ENCODE measurements around the gene PDE4C.
A peak's percentile ranks its signal among the peaks of the same experiment; 100 is the strongest.
"Not testable (repeated sequence)": the region's sequence is repeated elsewhere in the genome, so short reads cannot be mapped to it uniquely, and the experiment has no call there.

PDE4C gene

GRCh38 chr19:18221815-18222725 lies 4.2 kb downstream of the PDE4C start:
- no peak for DNase-seq

- no peak for DNase-seq
Measured at GRCh38 chr19:18220632-18221275, 5.5 kb downstream of the PDE4C start.

GRCh38 chr19:18219911-18220631 lies 6.2 kb downstream of the PDE4C start:
- DNase-seq, result no peak

- no peak for DNase-seq
Measured at GRCh38 chr19:18218600-18218999, 7.6 kb downstream of the PDE4C start.

GRCh38 chr19:18218159-18218558 lies 8.1 kb downstream of the PDE4C start:
- DNase-seq, result no peak

- no peak for DNase-seq
Measured at GRCh38 chr19:18216789-18217188, 9.4 kb downstream of the PDE4C start.

GRCh38 chr19:18214779-18215433 lies 11.3 kb downstream of the PDE4C start:
- DNase-seq, result no peak

GRCh38 chr19:18211683-18212082 lies 14.6 kb downstream of the PDE4C start:
- DNase-seq, result no peak

- not testable (repeated sequence) for DNase-seq
Measured at GRCh38 chr19:18209912-18210311, 16.3 kb downstream of the PDE4C start.

GRCh38 chr19:18208098-18208951 lies 17.9 kb downstream of the PDE4C start:
- DNase-seq, result no peak

- DNase-seq, result no peak
Measured at GRCh38 chr19:18206018-18206417, 20.2 kb downstream of the PDE4C start.

GRCh38 chr19:18205200-18205892 lies 20.9 kb downstream of the PDE4C start:
- peak; percentile 87 for DNase-seq

- DNase-seq, result no peak
Measured at GRCh38 chr19:18204394-18205199, 21.6 kb downstream of the PDE4C start.

- DNase-seq, result peak; percentile 100
Measured at GRCh38 chr19:18203863-18204393, 22.3 kb downstream of the PDE4C start, which contains the start of gene RAB3A. TSS of gene RAB3A (minus strand) at chr19:18204042. CDS start at chr19:18202740, 1,302 bp downstream.

- DNase-seq, result no peak
Measured at GRCh38 chr19:18203408-18203862, 22.8 kb downstream of the PDE4C start.

GRCh38 chr19:18202778-18203407 lies 23.3 kb downstream of the PDE4C start:
- peak; percentile 44 for DNase-seq

- DNase-seq, result no peak
Measured at GRCh38 chr19:18202397-18202777, 23.9 kb downstream of the PDE4C start.

- DNase-seq, result no peak
Measured at GRCh38 chr19:18198374-18198773, 27.9 kb downstream of the PDE4C start.

- DNase-seq, result no peak
Measured at GRCh38 chr19:18197941-18198340, 28.3 kb downstream of the PDE4C start.
